Heart left ventricle (tissue), 16 donors: ENCODE measurements around the gene VSX2. TPM values are rescaled to one million over a fixed set of nuclear protein-coding genes. Genes with fewer than 3 reads are reported as not detected.

Experiments
- ATAC-seq, 4 donors: fragments of 200-7000 bp; cut with Tn5 transposase; one replicate each; pipeline ENCODE4 v1.9.1; 2020 to 2022; ENCODE audit warnings: moderate library complexity in 4 of 4, mild to moderate bottlenecking in 3 of 4, moderate number of reproducible peaks in 1 of 4
- DNase-seq, 5 donors: peaks; one replicate each; pipeline ENCODE4 v3.0.0-alpha.2; 2020
- H3K27ac ChIP-seq, 12 donors: fragments of 200-600 bp; sonication (generic) in 4 of 12; one replicate each; pipeline versions ENCODE4 v1.5.0 to v1.8.0; 2016 to 2022; ENCODE audit warnings: mild to moderate bottlenecking in 2 of 12
- H3K27me3 ChIP-seq, 9 donors: fragments of 200-600 bp; sonication (generic) in 2 of 9; one replicate each; pipeline versions ENCODE4 v1.5.1 to v1.8.0; 2016 to 2022; ENCODE audit warnings: mild to moderate bottlenecking in 3 of 9
- H3K36me3 ChIP-seq, 9 donors: fragments of 200-600 bp; sonication (generic) in 2 of 9; one replicate each; pipeline versions ENCODE4 v1.5.0 to v1.8.0; 2018 to 2022; ENCODE audit warnings: mild to moderate bottlenecking in 2 of 9
- H3K4me1 ChIP-seq, 12 donors: fragments of 200-600 bp; sonication (generic) in 4 of 12; one replicate each; pipeline versions ENCODE4 v1.5.0 to v1.8.0; 2016 to 2022; ENCODE audit warnings: mild to moderate bottlenecking in 3 of 12
- H3K4me3 ChIP-seq, 12 donors: fragments of 200-600 bp; sonication (generic) in 4 of 12; one replicate each; pipeline versions ENCODE4 v1.5.0 to v1.8.0; 2017 to 2022; ENCODE audit warnings: mild to moderate bottlenecking in 9 of 12, moderate library complexity in 4 of 12
- H3K9me3 ChIP-seq, 12 donors: fragments of 200-600 bp; sonication (generic) in 4 of 12; one replicate each; pipeline versions ENCODE4 v1.5.0 to v1.8.0; 2016 to 2022; ENCODE audit warnings: mild to moderate bottlenecking in 1 of 12
- POLR2A ChIP-seq, 2 donors: fragments of 450-650 bp; IDR thresholded peaks; one replicate each; pipeline ENCODE4 v1.6.1; 2017; ENCODE audit warnings: antibody characterized with exemption in 2 of 2, mild to moderate bottlenecking in 2 of 2, moderate library complexity in 2 of 2
- WGBS, 4 donors: extraction: QIAGEN DNeasy Blood & Tissue Kit in 2 of 4; methylation state at CpG; one replicate each; pipeline versions ENCODE4 v1.1.5 to v1.1.7; 2013 to 2018; 5-methylcytosine and 5-hydroxymethylcytosine counted together
- intact Hi-C, 10 donors: fragments of 100-400 bp; cut with DNase I; formaldehyde crosslinking; loops; one replicate each; pipeline versions ENCODE4 v1.11.1 to v1.14.2; 2022
- polyA plus RNA-seq, 2 donors: library from polyadenylated mRNA; stranded (reverse); fragments of 200-250 nt; gene quantifications; one replicate each; pipeline ENCODE4 v1.2.3, GENCODE V29; 2013
- total RNA-seq, 9 donors: library from RNA; depleted of rRNA in 2 of 9; stranded (reverse); fragments of >200 nt in 2 of 9; fragmentation: NEBNext Ultra II Directional in 3 of 9; extraction: Animal tissue kit (Norgen Biotek cat#: 25700) in 3 of 9; gene quantifications; one replicate each; pipeline versions ENCODE4 v1.1.0 to v1.2.4, GENCODE V29; 2016 to 2023
- TF ChIP-seq, protein P1 (sequence below), 12 donors: fragments of 200-600 bp; sonication (generic) in 4 of 12; IDR thresholded peaks; one replicate each; pipeline versions ENCODE4 v1.5.0 to v1.8.0; 2018 to 2022; ENCODE audit warnings: antibody characterized with exemption in 12 of 12, mild to moderate bottlenecking in 5 of 12
- donor health status: ischemic (EF 13 %, LVEDD 7.1; RV severe dilation, severe dysfunction).
- donor health status: healthy with polysubstance abuse.
- donor health status: DM: no; HTN: yes; CAD: no.
- donor health status: DM: no; HTN: no; CAD: no.
- donor health status: ischemic (EF 25% LVEDD 6.9; RV normal size, moderate dysfunction).
- donor health status: ischemic (EF 25% LVEDD 5.7; RV mildly dilated, moderate dysfunction).
- donor health status: healthy.
- donor health status: DM: yes; HTN: yes; CAD: no.
- donor health status: ischemic (EF 35%, LVEDD 5.7; RV mildly dilated, moderate dysfunction).
- donor health status: nonischemic (EF 11% LVEDD 7.7; RV severe dilation, severe dysfunction).
- donor health status: DM: yes; HTN: yes; CAD: no.
- donor health status: PGD.
- donor health status: ischemic (EF 29% LVEDD 5.4; RV normal size, mild dysfunction).
- donor health status: nonischemic (EF 23%, LVEDD 6.1; RV moderate dilation, normal function).

The VSX2 gene
- total and polyA plus RNA-seq, 11 donors, result 0.08 TPM; not detected in 10

DNA sequence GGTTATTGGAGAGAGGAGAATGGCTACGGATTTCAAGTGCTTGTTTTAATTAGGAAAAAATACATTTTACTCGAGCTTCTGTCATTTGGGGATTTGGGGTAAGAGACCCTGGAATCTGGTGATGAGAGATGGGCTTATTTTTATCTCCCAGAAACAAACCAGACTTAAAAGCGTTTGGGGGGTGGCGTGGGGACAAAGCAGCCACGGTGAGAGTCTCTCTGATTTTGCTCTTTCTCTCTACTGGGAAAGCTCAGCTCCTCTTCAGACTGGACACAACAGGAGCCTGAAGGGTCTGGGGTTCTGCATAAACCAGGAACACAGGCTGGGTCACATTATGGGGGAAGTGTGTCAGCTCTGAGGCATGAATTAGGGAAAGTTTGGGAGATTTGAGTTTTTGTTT lies 3.8 kb downstream of the VSX2 start:
- H3K36me3 ChIP-seq, result no peaks in the 10 kb centered on the region
- intact Hi-C loops, result no loop called here
- no peaks in the 10 kb centered on the region for H3K9me3 ChIP-seq
- DNase-seq, result no peak
- TF ChIP-seq, protein P1, sequence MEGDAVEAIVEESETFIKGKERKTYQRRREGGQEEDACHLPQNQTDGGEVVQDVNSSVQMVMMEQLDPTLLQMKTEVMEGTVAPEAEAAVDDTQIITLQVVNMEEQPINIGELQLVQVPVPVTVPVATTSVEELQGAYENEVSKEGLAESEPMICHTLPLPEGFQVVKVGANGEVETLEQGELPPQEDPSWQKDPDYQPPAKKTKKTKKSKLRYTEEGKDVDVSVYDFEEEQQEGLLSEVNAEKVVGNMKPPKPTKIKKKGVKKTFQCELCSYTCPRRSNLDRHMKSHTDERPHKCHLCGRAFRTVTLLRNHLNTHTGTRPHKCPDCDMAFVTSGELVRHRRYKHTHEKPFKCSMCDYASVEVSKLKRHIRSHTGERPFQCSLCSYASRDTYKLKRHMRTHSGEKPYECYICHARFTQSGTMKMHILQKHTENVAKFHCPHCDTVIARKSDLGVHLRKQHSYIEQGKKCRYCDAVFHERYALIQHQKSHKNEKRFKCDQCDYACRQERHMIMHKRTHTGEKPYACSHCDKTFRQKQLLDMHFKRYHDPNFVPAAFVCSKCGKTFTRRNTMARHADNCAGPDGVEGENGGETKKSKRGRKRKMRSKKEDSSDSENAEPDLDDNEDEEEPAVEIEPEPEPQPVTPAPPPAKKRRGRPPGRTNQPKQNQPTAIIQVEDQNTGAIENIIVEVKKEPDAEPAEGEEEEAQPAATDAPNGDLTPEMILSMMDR (IDR thresholded peaks at IDR 0.05), result no peak
- TF ChIP-seq POLR2A (IDR thresholded peaks at IDR 0.05), result no peak
- no peak overlapping the region for H3K27ac ChIP-seq
- 11 to 19% (median 18%) methylated on average over 5 of the region's 5 CpGs for WGBS, 4 donors
- ATAC-seq, result no peak
- peaks cover 0 to 33% (median 22%) of the 10 kb centered on the region in 12 donors for H3K4me1 ChIP-seq
- no peak overlapping the region for H3K4me3 ChIP-seq
- H3K27me3 ChIP-seq, result peaks cover 52 to 97% (median 72%) of the 10 kb centered on the region in 9 donors

DNA sequence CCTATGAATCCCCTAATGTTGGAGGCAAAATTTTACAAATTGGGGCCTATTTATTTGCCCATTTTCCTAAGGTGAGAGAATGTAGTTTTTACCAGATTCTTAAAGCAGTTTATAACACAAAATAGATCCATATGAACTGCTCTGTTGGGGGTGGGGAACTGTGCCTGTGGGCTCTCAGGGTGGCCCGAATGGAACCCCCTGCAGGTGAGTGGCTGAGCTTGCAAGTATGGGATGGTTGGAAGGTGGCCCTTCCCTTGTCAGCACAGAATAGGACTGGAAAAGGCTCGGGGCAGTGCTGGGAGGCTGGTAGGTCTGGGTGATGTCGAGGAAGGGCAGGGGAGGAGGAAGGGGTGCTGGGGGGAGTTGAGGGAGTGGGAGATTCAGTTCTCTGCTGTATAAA lies 4.9 kb downstream of the VSX2 start:
- Histone ChIP-seq H3K27ac (no peak overlapping the region), H3K4me1 (peaks cover 0 to 32% (median 22%) of the 10 kb centered on the region in 12 donors), H3K4me3 (no peak overlapping the region), H3K9me3 (no peaks in the 10 kb centered on the region), H3K36me3 (no peaks in the 10 kb centered on the region), H3K27me3 (peaks cover 47 to 93% (median 63%) of the 10 kb centered on the region in 9 donors)
- no peak for TF ChIP-seq POLR2A (IDR thresholded peaks at IDR 0.05)
- TF ChIP-seq, protein P1 (IDR thresholded peaks at IDR 0.05), result no peak
- intact Hi-C loops, result no loop called here
- 18 to 38% (median 32%) methylated on average over 3 of the region's 3 CpGs for WGBS, 4 donors
- ATAC-seq, result no peak
- DNase-seq, result no peak

DNA sequence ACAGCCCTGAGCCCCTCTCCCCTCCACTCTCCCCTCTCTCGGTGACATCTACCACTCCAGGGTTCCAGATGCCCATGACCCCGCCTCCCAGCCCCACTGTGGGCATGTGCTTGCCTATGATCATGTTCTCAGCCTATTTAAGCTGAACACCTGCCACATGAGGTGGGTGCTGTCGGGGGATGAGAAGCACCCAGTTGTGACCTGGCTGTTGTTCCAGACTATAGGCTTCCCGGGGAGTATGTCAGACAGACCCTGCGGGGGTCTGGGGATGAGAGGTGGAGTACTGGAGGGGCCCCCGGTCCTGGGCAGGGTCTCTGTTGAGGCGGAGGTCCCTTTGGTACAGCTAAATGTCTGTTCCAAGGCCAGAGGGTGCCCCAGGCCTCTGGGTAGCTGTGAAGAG lies 6.0 kb downstream of the VSX2 start:
- intact Hi-C loops, result loop anchor here in 1 of 10 donors (5.0 kb wide), 1 partner anchor 33 kb away; no protein-coding TSS in a partner anchor
- WGBS, 4 donors, result 68 to 74% (median 69%) methylated on average over 7 of the region's 7 CpGs
- peaks cover 35 to 81% (median 52%) of the 10 kb centered on the region in 9 donors for H3K27me3 ChIP-seq

DNA sequence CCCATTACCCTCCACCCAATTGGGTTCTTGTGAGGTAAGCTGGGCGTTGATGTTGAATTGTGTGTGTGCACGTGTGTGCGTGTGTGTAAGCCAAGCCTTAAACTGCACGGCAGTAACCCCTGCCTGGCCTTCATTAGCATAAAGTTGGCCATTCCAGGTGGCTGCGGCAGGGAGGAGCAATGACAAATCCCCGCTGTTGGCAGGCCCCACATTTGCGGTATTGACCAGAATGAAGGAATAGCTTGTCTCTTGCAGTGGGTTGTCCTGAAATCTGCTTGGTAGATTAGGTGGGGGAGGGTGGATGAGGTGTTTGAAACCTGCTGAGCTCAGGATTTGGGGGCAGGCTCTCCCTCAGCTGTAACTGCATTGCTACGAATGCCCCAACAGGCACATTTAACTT lies 7.3 kb downstream of the VSX2 start:
- DNase-seq, result no peak
- H3K27ac ChIP-seq, result no peak overlapping the region
- intact Hi-C loops, result loop anchor here in 1 of 10 donors (5.0 kb wide), 1 partner anchor 34 kb away; no protein-coding TSS in a partner anchor
- H3K36me3 ChIP-seq, result no peaks in the 10 kb centered on the region
- no peak overlapping the region for H3K4me3 ChIP-seq
- peaks cover 0 to 11% (median 4%) of the 10 kb centered on the region in 12 donors for H3K4me1 ChIP-seq
- no peaks in the 10 kb centered on the region for H3K9me3 ChIP-seq
- TF ChIP-seq, protein P1 (IDR thresholded peaks at IDR 0.05), result no peak
- no peak for TF ChIP-seq POLR2A (IDR thresholded peaks at IDR 0.05)
- no peak for ATAC-seq
- 75 to 85% (median 79%) methylated on average over 8 of the region's 8 CpGs for WGBS, 4 donors
- H3K27me3 ChIP-seq, result peaks cover 23 to 69% (median 39%) of the 10 kb centered on the region in 9 donors

More for the DNA sequence above, 6.0 kb downstream of the VSX2 start:
- Histone ChIP-seq H3K27ac (no peak overlapping the region), H3K4me3 (no peak overlapping the region), H3K36me3 (no peaks in the 10 kb centered on the region), H3K4me1 (peaks cover 0 to 20% (median 15%) of the 10 kb centered on the region in 12 donors), H3K9me3 (no peaks in the 10 kb centered on the region)
- no peak for TF ChIP-seq POLR2A (IDR thresholded peaks at IDR 0.05)
- ATAC-seq, result no peak
- no peak for DNase-seq

DNA sequence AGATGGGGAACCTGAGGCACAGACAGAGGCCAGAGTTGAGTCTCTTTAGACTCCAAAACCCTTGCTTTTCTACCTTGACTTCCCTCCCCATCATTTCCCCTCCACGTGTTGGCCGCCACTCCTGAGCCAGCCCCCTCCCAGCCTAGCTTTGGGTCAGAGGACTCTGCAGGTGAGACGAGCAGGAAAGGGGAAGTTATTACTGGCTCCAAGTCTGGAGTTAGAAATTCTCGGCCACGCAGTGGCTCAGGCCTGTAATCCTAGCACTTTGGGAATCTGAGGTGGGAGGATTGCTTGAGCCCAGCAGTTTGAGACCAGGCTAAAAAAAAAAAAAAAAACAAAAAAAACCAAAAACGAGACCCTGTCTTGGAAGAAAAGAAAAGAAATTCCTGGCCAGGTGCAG lies 8.8 kb downstream of the VSX2 start:
- ATAC-seq, result no peak
- no peak overlapping the region for H3K4me3 ChIP-seq
- no peak overlapping the region for H3K27ac ChIP-seq
- intact Hi-C loops, result loop anchor here in 1 of 10 donors (5.0 kb wide), 1 partner anchor 36 kb away; no protein-coding TSS in a partner anchor
- H3K9me3 ChIP-seq, result no peaks in the 10 kb centered on the region
- TF ChIP-seq, protein P1 (IDR thresholded peaks at IDR 0.05), result no peak
- TF ChIP-seq POLR2A (IDR thresholded peaks at IDR 0.05), result no peak
- peaks cover 0 to 7% (median 2%) of the 10 kb centered on the region in 12 donors for H3K4me1 ChIP-seq
- WGBS, 4 donors, result 50 to 70% (median 58%) methylated on average over 6 of the region's 6 CpGs
- no peak for DNase-seq
- H3K36me3 ChIP-seq, result no peaks in the 10 kb centered on the region
- H3K27me3 ChIP-seq, result peaks cover 9 to 54% (median 29%) of the 10 kb centered on the region in 9 donors
